ENCODE data around the gene TNC.

The TNC gene

DNA sequence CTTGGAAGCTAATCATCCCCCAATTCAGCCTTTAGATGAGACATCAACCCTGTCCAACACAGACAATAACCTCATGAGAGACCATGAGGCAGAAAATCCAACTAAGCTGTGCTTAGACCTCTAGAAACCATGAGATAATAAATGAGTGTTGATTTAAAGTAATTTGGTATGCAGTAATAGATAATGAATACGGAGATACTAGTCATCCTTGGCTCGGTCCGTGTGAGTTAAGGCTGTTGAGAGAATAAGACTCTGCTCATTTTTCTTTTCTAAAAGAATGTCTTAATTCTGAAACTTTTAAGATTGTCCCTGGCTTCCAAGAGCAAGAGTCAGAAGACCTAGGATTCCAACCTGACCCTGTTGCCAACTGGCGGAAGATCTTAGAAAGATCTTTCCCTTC, 6.1 kb downstream of the TNC start:
- TF ChIP-seq, protein P1, sequence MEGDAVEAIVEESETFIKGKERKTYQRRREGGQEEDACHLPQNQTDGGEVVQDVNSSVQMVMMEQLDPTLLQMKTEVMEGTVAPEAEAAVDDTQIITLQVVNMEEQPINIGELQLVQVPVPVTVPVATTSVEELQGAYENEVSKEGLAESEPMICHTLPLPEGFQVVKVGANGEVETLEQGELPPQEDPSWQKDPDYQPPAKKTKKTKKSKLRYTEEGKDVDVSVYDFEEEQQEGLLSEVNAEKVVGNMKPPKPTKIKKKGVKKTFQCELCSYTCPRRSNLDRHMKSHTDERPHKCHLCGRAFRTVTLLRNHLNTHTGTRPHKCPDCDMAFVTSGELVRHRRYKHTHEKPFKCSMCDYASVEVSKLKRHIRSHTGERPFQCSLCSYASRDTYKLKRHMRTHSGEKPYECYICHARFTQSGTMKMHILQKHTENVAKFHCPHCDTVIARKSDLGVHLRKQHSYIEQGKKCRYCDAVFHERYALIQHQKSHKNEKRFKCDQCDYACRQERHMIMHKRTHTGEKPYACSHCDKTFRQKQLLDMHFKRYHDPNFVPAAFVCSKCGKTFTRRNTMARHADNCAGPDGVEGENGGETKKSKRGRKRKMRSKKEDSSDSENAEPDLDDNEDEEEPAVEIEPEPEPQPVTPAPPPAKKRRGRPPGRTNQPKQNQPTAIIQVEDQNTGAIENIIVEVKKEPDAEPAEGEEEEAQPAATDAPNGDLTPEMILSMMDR (conservative IDR thresholded peaks at IDR 0.05): no peak
- H3K27ac ChIP-seq: no peak overlapping the region

DNA sequence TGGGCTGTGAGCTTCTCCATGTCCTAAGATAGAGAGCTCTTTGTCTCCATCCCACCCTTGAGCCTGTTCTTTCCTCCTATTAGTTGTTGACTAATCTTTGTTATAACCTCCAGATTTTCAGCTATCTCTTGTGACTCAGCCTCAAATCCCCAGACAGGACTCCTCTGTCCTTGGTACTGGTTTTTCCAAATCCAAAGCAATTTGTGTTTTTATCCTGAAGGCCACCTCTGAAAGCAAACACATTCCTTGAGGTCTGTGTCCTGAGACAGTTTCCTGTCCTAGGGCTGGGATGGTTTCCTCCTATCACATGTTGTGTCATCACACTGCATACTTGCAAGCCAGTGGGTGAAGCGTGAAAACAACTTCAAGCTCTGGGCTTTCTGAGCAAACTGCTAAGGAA, 8.5 kb downstream of the TNC start:
- H3K27ac ChIP-seq: no peak overlapping the region
- TF ChIP-seq, protein P1 (conservative IDR thresholded peaks at IDR 0.05): no peak

DNA sequence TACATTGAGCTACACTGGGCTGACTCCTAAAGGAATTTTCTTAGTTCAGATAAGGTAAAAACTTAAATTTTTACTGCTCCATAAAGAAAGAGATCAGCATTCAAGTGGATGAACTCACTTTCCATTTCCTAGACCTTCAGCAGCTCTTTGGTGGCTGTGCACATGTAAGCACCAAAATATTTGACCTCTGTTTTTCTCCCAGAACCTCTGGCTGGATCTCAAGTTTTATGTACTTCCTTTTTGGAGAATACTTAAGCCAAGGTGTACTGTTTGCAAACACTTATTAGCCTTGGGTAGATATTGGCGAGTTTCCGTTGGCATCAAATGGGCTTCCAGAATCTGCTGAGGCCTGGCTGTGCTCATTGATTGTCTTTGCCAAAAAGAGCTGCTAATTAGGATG, 10.3 kb downstream of the TNC start:
- TF ChIP-seq, protein P1 (conservative IDR thresholded peaks at IDR 0.05): no peak
- peak overlapping the region; percentile 56 for H3K27ac ChIP-seq

DNA sequence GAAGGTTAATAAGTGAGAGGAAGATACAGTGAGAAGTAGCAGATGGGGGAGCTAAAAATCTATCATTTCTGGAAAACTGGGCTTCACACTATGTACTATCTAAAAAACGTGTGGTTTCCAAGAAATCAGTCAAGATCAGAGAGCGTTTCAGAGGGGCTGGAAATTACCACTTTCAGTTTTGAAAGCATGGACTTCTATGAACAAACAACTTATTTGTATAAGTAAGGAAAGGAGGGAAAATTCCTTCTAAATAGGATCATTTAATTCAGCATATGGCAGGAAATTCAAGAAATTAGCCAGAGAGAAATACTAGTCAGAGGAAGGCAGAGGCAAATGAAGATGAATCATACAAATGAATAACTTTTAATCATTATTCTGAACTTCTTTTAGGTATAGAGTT, 11.3 kb downstream of the TNC start:
- H3K27ac ChIP-seq: no peak overlapping the region; the same call in 1 of the 2 replicates

DNA sequence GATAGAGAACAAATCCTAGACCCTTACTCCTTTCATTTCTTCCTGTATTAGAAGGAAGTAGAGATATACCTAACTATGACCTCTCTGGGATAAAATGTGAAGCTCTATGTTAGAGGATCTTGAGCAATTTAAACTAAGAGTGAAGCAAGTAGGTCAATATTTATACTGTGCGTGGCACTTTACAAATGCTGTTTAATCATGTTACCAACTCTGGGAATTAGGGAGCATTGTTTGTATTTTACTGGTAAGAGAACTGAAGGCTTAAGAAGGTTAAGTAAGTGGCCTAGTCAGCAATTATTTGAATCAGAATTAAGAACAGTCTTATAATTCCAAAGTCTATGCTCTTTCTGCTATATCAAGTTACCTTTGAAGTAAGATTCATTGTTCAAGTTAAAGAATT, 12.0 kb downstream of the TNC start:
- TF ChIP-seq, protein P1 (conservative IDR thresholded peaks at IDR 0.05): no peak
- no peak overlapping the region for H3K27ac ChIP-seq

More for the DNA sequence above, 11.3 kb downstream of the TNC start:
- TF ChIP-seq, protein P1 (conservative IDR thresholded peaks at IDR 0.05): no peak

DNA sequence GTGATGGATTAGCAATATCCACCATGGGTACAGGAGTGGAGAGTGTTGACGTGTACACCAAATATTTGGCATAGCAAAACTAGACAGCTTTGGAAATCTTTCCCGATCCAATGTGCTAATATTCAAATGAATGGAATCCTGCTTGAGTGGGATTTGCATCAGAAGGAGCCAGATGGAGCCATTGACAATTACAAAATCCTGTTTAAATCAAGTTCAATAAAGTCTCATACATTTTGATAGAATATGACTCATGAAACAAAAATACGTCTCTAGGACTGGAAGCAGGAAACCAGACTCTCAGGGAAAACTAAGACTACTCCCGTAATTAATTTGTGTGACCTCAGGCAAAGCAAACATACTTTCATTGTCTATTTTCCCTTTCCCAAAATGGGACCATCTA, 13.0 kb downstream of the TNC start:
- TF ChIP-seq, protein P1 (conservative IDR thresholded peaks at IDR 0.05): no peak
- no peak overlapping the region for H3K27ac ChIP-seq

DNA sequence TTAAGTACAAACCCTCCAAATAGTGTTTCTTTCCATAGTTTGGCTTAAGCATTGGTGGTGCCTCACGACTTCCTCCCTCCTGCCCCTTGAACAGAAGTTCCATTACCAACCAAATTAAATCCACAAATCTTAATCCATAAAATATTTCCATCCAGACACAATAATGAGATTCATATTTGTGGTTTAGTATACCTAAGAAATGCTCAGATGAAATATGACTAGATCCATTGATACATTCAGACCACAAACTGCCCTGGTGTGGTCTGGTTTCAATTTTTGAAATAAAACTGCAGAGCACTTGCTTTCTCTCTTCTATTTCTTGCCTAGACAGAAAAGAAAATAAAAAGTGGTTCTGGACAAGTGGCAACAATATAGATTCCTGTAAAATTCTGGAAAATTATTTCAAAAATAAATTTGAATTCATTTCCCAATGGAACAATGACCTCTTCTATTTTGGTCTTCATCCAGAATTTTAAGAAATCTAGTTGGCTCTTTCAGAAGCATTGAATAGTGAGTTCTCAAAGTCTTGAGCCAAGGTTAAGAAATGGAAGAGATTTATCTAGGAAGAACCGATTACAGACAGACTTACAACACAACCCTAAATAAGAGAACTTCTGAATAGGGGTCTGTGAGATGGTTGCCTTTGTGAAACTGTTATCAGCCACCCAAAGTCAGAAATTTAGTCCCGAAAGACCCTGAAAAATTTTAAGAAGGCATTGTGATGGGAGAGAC, 14.0 kb downstream of the TNC start:
- TF ChIP-seq, protein P1 (conservative IDR thresholded peaks at IDR 0.05): no peak
- H3K27ac ChIP-seq: no peak overlapping the region
